ENCODE results near the gene PTPN21. TPM values are rescaled to one million over a fixed set of nuclear protein-coding genes. Genes with fewer than 3 reads are reported as not detected.

PTPN21 gene
- polyA plus RNA-seq, 3 donors: not detected

- Histone ChIP-seq H3K4me1 (ENCODE audit: control insufficient read depth in 1 of 2, insufficient read depth in 2 of 2, low read length in 2 of 2) (no peaks in the 10 kb centered on the region), H4K20me1 (ENCODE audit: insufficient read depth, low read length) (no peaks in the 10 kb centered on the region), H3K4me2 (replicated peaks; ENCODE audit: extremely low read depth, low read length, poor library complexity, severe bottlenecking) (no peak overlapping the region), H3K9me3 (replicated peaks in 1 of 2; ENCODE audit: control insufficient read depth in 1 of 2, insufficient read depth in 1 of 2, low read length in 2 of 2) (peaks cover 0 to 17% of the 10 kb centered on the region in 2 donors), H2AFZ (ENCODE audit: insufficient read depth, low read depth, low read length, poor library complexity, severe bottlenecking) (no peak overlapping the region), H3K79me2 (ENCODE audit: insufficient read depth, low read length) (no peaks in the 10 kb centered on the region), H3K4me3 (replicated peaks in 1 of 3; ENCODE audit: low read depth in 2 of 3, low read length in 3 of 3) (no peak overlapping the region), H3K9ac (ENCODE audit: insufficient read depth, low read length, poor library complexity, severe bottlenecking) (no peak overlapping the region), H3K27me3 (ENCODE audit: control insufficient read depth in 2 of 2, insufficient read depth in 2 of 2, low read length in 2 of 2) (no peaks in the 10 kb centered on the region), H3K36me3 (replicated peaks in 1 of 2; ENCODE audit: control insufficient read depth in 1 of 2, insufficient read depth in 2 of 2, low read length in 2 of 2) (no peaks in the 10 kb centered on the region), H3K27ac (ENCODE audit: low read depth in 1 of 2, low read length in 2 of 2) (no peak overlapping the region)
- Mint-ChIP-seq H3K36me3 (no peaks in the 10 kb centered on the region), H3K27me3 (ENCODE audit: low read depth in 3 of 3) (peaks cover 0 to 15% (median 5%) of the 10 kb centered on the region in 3 donors), H3K9me3 (peaks cover 3 to 19% (median 13%) of the 10 kb centered on the region in 7 donors), H3K4me1 (no peaks in the 10 kb centered on the region), H3K27ac (no peak overlapping the region), H3K4me3 (no peak overlapping the region)
- WGBS (ENCODE audit: insufficient coverage): 98% methylated on average over 5 of the region's 7 CpGs
- no peak for DNase-seq
- intact Hi-C loops (cut with micrococcal nuclease): no loop called here
- no peak for TF ChIP-seq CTCF (IDR thresholded peaks at IDR 0.05)
Measured at GRCh38 chr14:88481794-88482193, 73.0 kb downstream of the PTPN21 start.

- TF ChIP-seq CTCF (IDR thresholded peaks at IDR 0.05): no peak
- Mint-ChIP-seq H3K4me3 (no peak overlapping the region), H3K36me3 (no peaks in the 10 kb centered on the region), H3K27ac (peak overlapping the region in 1 of 7 donors; percentile 31), H3K9me3 (peaks cover 3 to 19% (median 13%) of the 10 kb centered on the region in 7 donors), H3K27me3 (ENCODE audit: low read depth in 3 of 3) (peaks cover 0 to 14% (median 5%) of the 10 kb centered on the region in 3 donors), H3K4me1 (no peaks in the 10 kb centered on the region)
- Histone ChIP-seq H3K9ac (ENCODE audit: insufficient read depth, low read length, poor library complexity, severe bottlenecking) (no peak overlapping the region), H3K9me3 (replicated peaks in 1 of 2; ENCODE audit: control insufficient read depth in 1 of 2, insufficient read depth in 1 of 2, low read length in 2 of 2) (peaks cover 0 to 17% of the 10 kb centered on the region in 2 donors), H3K27me3 (ENCODE audit: control insufficient read depth in 2 of 2, insufficient read depth in 2 of 2, low read length in 2 of 2) (no peaks in the 10 kb centered on the region), H2AFZ (ENCODE audit: insufficient read depth, low read depth, low read length, poor library complexity, severe bottlenecking) (no peak overlapping the region), H3K36me3 (replicated peaks in 1 of 2; ENCODE audit: control insufficient read depth in 1 of 2, insufficient read depth in 2 of 2, low read length in 2 of 2) (no peaks in the 10 kb centered on the region), H3K79me2 (ENCODE audit: insufficient read depth, low read length) (no peaks in the 10 kb centered on the region), H3K4me3 (replicated peaks in 1 of 3; ENCODE audit: low read depth in 2 of 3, low read length in 3 of 3) (no peak overlapping the region), H4K20me1 (ENCODE audit: insufficient read depth, low read length) (no peaks in the 10 kb centered on the region), H3K4me1 (ENCODE audit: control insufficient read depth in 1 of 2, insufficient read depth in 2 of 2, low read length in 2 of 2) (no peaks in the 10 kb centered on the region), H3K4me2 (replicated peaks; ENCODE audit: extremely low read depth, low read length, poor library complexity, severe bottlenecking) (no peak overlapping the region), H3K27ac (ENCODE audit: low read depth in 1 of 2, low read length in 2 of 2) (no peak overlapping the region)
- intact Hi-C loops (cut with micrococcal nuclease): no loop called here
- no CpG with 5 or more reads among the region's 2 CpGs for WGBS (ENCODE audit: insufficient coverage)
- DNase-seq: no peak
Measured at GRCh38 chr14:88481059-88481458, 73.7 kb downstream of the PTPN21 start.
